HG02571 (cell line): ENCODE data around the gene SAMD9L.

Experiments
- ATAC-seq: cut with Tn5 transposase; IDR thresholded peaks from one replicate; pipeline ENCODE4 v1.9.1; 2021; ENCODE audit warnings: mild to moderate bottlenecking, moderate library complexity; ENCODE audit not compliant: unreplicated experiment

SAMD9L gene

GRCh38 chr7:93148144-93148543, at the start of gene SAMD9L:
Gene SAMD9L (minus strand): TSS chr7:93148385. CDS start chr7:93135971, 12,414 bp downstream.
- peak; percentile 67 for ATAC-seq

GRCh38 chr7:93196336-93196735, 48.2 kb upstream of the SAMD9L start:
- ATAC-seq, result no peak

GRCh38 chr7:93194386-93194785, 46.2 kb upstream of the SAMD9L start:
- ATAC-seq, result no peak

DNA sequence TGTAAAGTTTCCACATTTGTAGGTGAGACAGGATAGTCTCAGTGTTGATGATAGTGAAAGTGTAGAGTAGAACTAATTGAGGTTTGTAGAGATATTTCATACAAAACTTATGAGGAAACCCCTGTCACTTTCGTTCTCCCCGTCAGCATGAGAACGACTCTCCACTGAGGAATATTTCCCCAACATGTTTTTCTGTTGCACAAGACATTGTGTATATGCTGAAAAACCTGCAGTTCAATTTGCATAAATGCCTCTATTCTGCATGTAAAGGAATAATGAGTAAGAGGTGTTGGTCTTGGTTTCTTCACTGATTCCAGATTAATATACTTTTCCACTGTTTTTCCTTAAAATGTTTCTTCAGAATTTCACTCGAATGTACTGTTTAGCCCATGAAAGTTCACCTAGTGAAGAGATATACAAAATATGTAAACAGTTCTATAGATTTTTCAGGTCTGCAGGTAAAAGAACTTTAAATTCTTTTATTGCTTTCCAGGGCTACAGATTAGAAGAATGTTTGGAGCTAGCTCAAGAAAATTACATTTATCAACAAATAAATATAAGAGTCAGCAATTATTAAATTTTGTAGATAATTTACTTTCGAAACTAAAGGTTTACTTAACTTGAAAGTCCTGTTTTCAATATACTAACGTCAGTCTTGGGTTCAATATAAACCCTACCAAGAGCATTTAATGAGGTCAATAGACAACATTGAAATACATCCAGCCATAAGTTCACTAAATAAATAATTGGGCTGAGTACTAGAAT, 40.9 kb upstream of the SAMD9L start:
- ATAC-seq, result no peak

GRCh38 chr7:93185303-93186027, 37.3 kb upstream of the SAMD9L start:
- ATAC-seq, result no peak

DNA sequence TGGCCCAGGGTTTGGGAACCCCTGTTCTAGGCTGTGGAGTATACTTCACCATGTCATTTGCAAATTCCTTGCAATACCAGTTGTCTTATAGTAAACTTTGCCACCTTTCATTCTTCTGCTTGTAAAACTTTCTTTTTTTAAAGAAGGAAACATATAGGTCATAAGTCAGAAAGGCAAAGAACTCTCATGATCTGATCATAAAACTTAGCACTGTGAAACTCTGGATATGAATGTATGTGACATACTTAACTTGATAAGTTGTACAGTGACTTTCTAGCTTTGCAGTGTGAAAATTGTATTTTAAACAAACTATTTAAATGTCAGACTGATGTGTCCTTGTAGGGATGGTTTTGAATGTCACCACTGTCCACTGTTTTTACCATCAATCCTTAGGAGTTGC, 31.0 kb upstream of the SAMD9L start:
- no peak for ATAC-seq

DNA sequence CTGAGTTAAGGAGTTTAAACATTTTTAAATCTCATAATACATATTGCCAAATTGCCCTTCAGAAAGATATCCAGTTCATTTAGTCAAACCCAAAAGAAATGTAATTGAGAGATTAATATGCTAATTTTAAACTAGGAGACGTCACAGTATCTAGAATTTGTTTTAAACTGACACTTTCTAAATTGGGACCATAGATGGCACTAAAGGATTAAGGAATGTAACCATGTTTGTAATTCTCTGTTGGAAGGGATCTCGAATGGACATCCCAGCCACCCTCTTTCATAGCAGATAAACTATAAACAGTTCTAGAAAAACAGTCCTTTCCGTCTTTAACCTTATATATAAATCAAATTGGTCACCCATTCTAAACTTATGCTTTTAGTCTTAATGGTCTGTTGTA, 30.0 kb upstream of the SAMD9L start:
- no peak for ATAC-seq

DNA sequence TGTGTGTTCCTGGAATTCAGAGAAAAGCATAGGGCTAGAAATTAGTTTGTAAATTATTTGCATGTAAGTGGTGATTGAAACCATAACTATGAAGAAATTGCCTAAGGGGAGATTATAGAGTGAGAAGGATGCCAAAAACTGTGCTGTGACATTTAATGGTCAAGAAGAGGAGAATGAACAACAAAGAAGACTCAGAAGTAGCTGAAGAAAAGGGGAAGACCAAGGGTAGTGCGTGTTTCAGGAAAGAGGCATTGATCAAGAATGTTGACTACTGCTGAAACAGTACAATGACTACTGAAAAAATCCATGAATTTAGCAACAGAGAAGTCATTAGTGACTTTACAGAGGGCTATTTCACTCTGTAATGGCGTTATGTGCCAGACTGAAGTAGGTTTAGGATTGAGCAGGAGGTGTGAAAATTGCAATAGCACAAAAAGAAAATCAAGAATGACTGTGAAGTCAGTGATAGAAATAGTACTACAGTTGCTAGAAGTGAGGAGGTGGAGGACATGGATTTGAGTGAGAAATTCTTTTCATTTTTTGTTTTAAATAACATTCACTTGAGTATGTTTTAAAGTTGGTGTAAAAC, 28.9 kb upstream of the SAMD9L start:
- ATAC-seq, result no peak

- ATAC-seq, result no peak
Measured at GRCh38 chr7:93175219-93175618, 27.0 kb upstream of the SAMD9L start.

- no peak for ATAC-seq
Measured at GRCh38 chr7:93172683-93173082, 24.5 kb upstream of the SAMD9L start.

DNA sequence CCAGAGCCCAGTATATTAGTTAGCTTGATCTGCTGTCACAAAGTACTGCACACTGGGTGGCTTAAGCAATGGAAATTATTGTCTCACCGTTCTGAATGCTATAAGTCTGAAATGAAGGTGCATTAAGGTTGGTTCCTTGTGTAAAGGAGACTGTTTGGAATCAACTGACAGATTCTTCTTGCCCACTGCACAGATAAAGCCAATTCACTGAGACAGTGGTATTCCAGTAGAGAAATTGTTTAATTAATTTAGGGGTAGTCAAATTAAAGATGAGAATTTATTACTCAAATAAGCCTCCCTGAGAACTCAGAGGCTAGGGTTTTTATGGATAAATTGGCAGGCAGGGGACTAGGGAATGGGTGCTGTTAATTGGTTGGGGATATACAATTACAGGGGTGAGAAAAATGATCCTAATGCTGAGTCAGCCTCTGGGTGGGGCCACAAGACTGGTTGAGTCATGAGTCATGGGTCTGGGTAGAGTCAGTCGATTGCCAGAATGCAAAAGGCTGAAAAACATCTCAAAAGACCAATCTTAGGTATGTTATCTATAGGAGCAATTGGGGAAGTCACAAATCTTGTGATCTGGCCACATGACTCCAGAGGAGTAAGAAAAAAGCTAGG, 23.5 kb upstream of the SAMD9L start:
- no peak for ATAC-seq

DNA sequence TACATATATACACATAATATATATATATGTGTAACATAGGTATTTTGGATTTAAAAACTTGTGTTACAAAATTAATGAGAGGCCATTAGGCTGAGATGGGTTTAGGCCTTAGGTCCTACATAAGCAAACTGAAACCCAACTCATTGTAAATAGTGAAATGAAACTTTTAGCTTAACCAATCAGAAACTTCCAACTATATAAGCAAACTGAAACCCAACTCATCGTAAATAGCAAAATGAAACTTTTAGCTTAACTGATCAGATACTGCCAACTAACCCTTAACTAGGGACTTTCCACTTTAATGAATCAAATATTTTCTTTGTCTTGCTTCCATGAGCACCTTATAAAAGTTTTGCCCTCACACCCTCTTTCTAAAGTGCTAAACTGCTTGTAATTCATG, 17.3 kb upstream of the SAMD9L start:
- ATAC-seq, result peak; percentile 99

GRCh38 chr7:93164766-93165165, 16.6 kb upstream of the SAMD9L start:
- ATAC-seq, result no peak

DNA sequence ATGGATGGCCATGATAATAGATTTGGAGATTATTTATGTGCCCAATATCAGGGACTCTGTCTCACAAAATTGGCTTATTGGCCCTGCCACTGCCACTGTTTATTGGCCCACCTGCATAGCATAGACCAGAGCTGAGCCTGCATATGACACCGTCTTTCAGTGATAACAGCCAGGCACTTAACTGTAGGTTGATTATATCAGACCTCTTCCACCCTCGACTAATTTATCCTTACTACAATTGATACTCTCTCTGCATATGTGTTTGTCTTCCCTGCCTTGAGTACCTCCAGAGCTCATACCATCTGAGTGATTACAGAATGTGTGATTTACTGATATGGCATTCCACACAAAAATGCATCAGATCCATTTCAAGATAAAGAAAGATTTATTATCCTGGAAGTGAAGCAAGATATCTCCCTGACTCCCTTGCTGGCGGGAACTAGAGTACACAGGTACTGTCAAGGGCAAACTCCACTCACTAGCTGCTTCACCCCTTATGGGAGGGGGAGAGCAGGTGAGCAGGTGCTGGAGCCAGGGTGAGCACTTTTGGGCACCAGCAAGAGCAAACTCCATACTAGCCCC, 13.1 kb upstream of the SAMD9L start:
- no peak for ATAC-seq

DNA sequence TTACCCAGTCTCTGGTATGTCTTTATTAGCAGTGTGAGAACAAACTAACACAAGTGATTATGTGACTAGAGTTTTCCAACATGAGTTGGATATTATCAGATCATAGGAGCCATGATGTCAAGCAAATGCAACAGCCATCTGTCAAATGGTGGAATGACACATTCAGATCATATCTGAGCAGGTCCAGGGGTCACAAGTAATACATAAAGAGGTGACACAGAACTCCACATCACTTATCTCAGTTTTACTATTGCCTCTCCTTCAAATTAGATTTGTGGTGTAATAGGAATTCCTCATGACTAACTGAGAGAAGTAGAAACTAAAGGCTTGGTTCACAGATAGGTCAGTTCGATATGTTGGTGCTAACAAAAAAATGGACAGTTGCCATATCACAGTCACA, 12.2 kb upstream of the SAMD9L start:
- ATAC-seq, result no peak

GRCh38 chr7:93159490-93159889, 11.3 kb upstream of the SAMD9L start:
- no peak for ATAC-seq

DNA sequence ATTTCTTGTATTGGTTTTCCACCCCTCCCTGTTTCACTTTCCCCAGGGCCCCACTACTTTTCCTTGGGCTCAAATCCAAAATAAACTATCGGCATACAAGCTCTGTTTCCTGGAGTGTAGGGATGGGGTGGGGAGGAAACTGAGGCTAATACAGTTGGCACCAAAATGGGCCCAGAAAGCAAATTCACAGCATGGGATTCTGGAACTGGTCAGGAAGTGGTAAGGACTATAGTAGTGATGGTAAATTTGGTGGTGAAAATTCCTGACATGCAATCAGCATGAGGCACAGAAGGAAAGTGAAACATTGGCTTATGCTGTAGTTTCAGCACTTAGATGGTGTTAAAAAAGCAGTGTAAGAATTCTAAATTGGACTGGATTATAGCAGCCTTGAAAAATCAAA, 8.7 kb upstream of the SAMD9L start:
- ATAC-seq, result no peak

DNA sequence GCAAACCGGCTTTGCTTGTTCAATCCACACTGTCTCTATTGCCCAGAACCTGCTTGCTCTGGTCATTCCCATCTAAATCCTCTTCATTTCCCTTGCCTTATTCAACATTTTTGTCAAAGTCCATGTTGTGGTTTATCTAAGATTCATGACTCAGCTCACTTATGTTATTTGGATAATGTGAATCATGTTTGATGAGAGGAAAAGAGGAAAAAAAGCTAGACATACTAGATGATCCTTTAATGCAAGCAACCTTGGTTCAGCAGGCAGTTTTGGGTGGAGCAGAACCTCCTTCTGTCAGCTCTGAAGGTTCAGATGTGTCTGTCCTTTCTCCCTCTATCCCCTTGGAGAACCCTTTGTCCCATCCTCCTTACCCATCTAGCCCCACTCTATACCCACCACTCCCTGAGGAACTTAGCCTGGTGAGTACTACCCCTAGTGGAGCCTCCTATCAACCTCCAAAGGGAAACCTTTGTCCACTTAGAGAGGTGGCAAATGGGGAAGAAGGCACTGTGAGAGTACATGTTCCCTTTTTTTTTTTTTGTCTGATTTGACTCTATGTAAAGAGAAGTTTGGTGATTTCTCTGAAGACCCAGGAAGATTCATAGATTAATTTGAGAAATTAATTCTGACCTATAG, 2.1 kb upstream of the SAMD9L start:
- no peak for ATAC-seq

DNA sequence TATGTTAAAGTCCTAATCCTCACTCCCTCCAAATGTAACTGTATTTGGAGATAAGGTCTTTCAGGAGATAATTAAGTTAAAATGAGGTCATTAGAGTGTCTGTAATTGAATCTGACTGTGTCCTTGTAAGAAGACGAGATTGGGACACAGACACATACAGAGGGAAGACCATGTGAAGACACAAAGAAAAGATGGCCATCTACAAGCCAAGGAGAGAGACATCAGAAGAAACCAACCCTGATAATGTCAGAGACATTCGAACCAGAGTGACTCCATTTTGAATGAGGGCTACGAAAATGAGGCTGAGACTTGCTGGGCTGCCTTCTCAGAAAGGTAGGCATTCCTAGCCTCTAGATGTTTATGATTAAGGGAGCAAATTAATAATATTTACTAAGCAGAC, 542 bp upstream of the SAMD9L start:
- ATAC-seq, result no peak

GRCh38 chr7:93147363-93147762, 822 bp downstream of the SAMD9L start:
- ATAC-seq, result peak; percentile 75
